CD14-positive monocyte (primary cell): ENCODE measurements around the gene TUBGCP3. TPM values are rescaled to one million over a fixed set of nuclear protein-coding genes. Genes with fewer than 3 reads are reported as not detected.
A peak's percentile ranks its signal among the peaks of the same experiment; 100 is the strongest.

Experiments used
- DNase-seq, 3 donors: peaks; one replicate each; pipeline ENCODE4 v3.0.0-alpha.2; 2011 to 2022
- H2AFZ ChIP-seq: 2 replicates; pipeline ENCODE4 v1.6.0; 2012; ENCODE audit warnings: mild to moderate bottlenecking, low read depth, low read length, inconsistent platforms; ENCODE audit not compliant: insufficient read depth, poor library complexity, severe bottlenecking
- H3K27ac ChIP-seq, 2 donors: 1 replicate in 1 of 2; 2 replicates in 1 of 2; pipeline ENCODE4 v1.5.1; 2012 to 2013; ENCODE audit warnings: low read length in 2 of 2, control low read depth in 1 of 2, inconsistent platforms in 1 of 2, low read depth in 1 of 2, mild to moderate bottlenecking in 1 of 2
- H3K27me3 ChIP-seq, 2 donors: one replicate each; pipeline versions ENCODE4 v1.6.0 to v1.6.1; 2011 to 2013; ENCODE audit warnings: low read length in 2 of 2; ENCODE audit not compliant: control insufficient read depth in 2 of 2, insufficient read depth in 2 of 2
- H3K36me3 ChIP-seq, 2 donors: replicated peaks in 1 of 2; 1 replicate in 1 of 2; 2 replicates in 1 of 2; pipeline versions ENCODE4 v1.5.1 to v1.6.1; 2012 to 2013; ENCODE audit warnings: low read length in 2 of 2, control low read depth in 1 of 2, inconsistent platforms in 1 of 2, mild to moderate bottlenecking in 1 of 2; ENCODE audit not compliant: insufficient read depth in 2 of 2, control insufficient read depth in 1 of 2
- H3K4me1 ChIP-seq, 2 donors: 1 replicate in 1 of 2; 2 replicates in 1 of 2; pipeline versions ENCODE4 v1.5.1 to v1.6.1; 2012 to 2013; ENCODE audit warnings: low read length in 2 of 2, control low read depth in 1 of 2, inconsistent platforms in 1 of 2, mild to moderate bottlenecking in 1 of 2, moderate library complexity in 1 of 2; ENCODE audit not compliant: insufficient read depth in 2 of 2, control insufficient read depth in 1 of 2
- H3K4me2 ChIP-seq: replicated peaks from 2 replicates; pipeline ENCODE3; 2012; ENCODE audit warnings: low read length, moderate library complexity, mild to moderate bottlenecking; ENCODE audit not compliant: poor library complexity, severe bottlenecking; ENCODE audit errors: extremely low read depth
- H3K4me3 ChIP-seq, 3 experiments: fragments of 200-600 bp in 1 of 3; sonication (generic) in 1 of 3; replicated peaks in 1 of 3; 1 replicate in 2 of 3; 2 replicates in 1 of 3; pipeline ENCODE4 v1.5.1; 2011 to 2013; ENCODE audit warnings: low read length in 3 of 3, mild to moderate bottlenecking in 3 of 3, control low read depth in 2 of 3, low read depth in 2 of 3, inconsistent platforms in 1 of 3, moderate library complexity in 1 of 3
- H3K79me2 ChIP-seq: 2 replicates; pipeline ENCODE4 v1.6.0; 2012; ENCODE audit warnings: mild to moderate bottlenecking, control low read depth, inconsistent platforms, low read length, moderate library complexity; ENCODE audit not compliant: insufficient read depth
- H3K9ac ChIP-seq: 2 replicates; pipeline ENCODE4 v1.6.0; 2017; ENCODE audit warnings: low read length, mild to moderate bottlenecking; ENCODE audit not compliant: insufficient read depth, poor library complexity, severe bottlenecking
- H3K9me3 ChIP-seq, 2 donors: replicated peaks in 1 of 2; 1 replicate in 1 of 2; 2 replicates in 1 of 2; pipeline versions ENCODE4 v1.5.1 to v1.6.1; 2012 to 2013; ENCODE audit warnings: low read length in 2 of 2, control low read depth in 1 of 2; ENCODE audit not compliant: control insufficient read depth in 1 of 2, insufficient read depth in 1 of 2
- H4K20me1 ChIP-seq: 2 replicates; pipeline ENCODE4 v1.6.0; 2012; ENCODE audit warnings: mild to moderate bottlenecking, low read length, control low read depth, moderate library complexity; ENCODE audit not compliant: insufficient read depth
- H3K27ac Mint-ChIP-seq, 7 donors: one replicate each; pipeline ENCODE4 v1.8.0; 2020; ENCODE audit warnings: mild to moderate bottlenecking in 7 of 7, mixed read lengths in 7 of 7, moderate library complexity in 6 of 7, inconsistent platforms in 2 of 7
- H3K27me3 Mint-ChIP-seq, 3 donors: one replicate each; pipeline ENCODE4 v1.8.0; 2021 to 2022; ENCODE audit warnings: low read depth in 3 of 3, mild to moderate bottlenecking in 3 of 3, mixed read lengths in 3 of 3, moderate library complexity in 3 of 3, inconsistent platforms in 1 of 3
- H3K36me3 Mint-ChIP-seq, 2 donors: one replicate each; pipeline ENCODE4 v1.8.0; 2020; ENCODE audit warnings: mixed read lengths in 2 of 2, inconsistent platforms in 1 of 2, mild to moderate bottlenecking in 1 of 2
- H3K4me1 Mint-ChIP-seq: one replicate; pipeline ENCODE4 v1.8.0; 2020; ENCODE audit warnings: mild to moderate bottlenecking, mixed read lengths
- H3K4me3 Mint-ChIP-seq, 2 donors: one replicate each; pipeline ENCODE4 v1.8.0; 2020; ENCODE audit warnings: mild to moderate bottlenecking in 2 of 2, mixed read lengths in 2 of 2, moderate library complexity in 1 of 2
- H3K9me3 Mint-ChIP-seq, 7 donors: one replicate each; pipeline ENCODE4 v1.8.0; 2020 to 2022; ENCODE audit warnings: mixed read lengths in 7 of 7, mild to moderate bottlenecking in 6 of 7, moderate library complexity in 6 of 7, inconsistent platforms in 2 of 7
- WGBS: methylation state at CpG from one replicate; pipeline ENCODE4 v1.1.5; 2013; ENCODE audit warnings: missing lambda C conversion rate; ENCODE audit not compliant: insufficient coverage; 5-methylcytosine and 5-hydroxymethylcytosine counted together
- intact Hi-C, 2 donors: fragments of 100-400 bp; cut with micrococcal nuclease; formaldehyde crosslinking; loops; one replicate each; pipeline versions ENCODE4 v1.15.0 to v1.15.1; 2023
- polyA plus RNA-seq, 3 donors: library from polyadenylated mRNA; depleted of rRNA in 1 of 3; unstranded in 2 of 3; stranded (reverse) in 1 of 3; fragments of 300-500 nt in 2 of 3; fragments of >200 nt in 1 of 3; fragmentation: Illumina TruSeq in 2 of 3; gene quantifications; 1 replicate in 2 of 3; 2 replicates in 1 of 3; pipeline ENCODE4 v1.2.3, GENCODE V29; 2012 to 2021
- TF ChIP-seq, protein P1 (sequence below): fragments of 200-600 bp; IDR thresholded peaks from one replicate; pipeline ENCODE4 v1.8.0; 2022; ENCODE audit warnings: antibody characterized with exemption, mild to moderate bottlenecking

TUBGCP3 gene
- polyA plus RNA-seq, 3 donors: 25.4 to 47.1 (median 34.1) TPM

DNA sequence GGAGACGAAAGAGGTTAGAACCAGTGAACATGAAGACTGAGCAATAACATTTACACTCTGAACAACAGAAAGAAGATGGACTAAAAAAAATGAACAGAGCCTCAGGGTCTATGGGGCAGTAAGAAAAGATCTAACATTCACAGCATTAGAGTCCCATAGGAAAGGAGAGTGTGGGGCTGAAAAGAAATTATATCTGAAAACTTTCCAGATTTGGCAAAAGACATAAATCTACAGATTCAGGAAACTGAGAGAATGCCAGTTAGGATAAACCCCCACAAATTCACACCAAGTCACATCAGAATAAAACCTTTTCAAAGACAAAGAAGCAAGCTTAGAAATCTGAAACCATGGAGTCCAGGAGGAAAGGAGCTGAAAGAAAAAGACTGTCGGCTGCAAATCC lies 20.3 kb upstream of the TUBGCP3 start:
- peaks cover 0 to 8% of the 10 kb centered on the region in 2 donors for H3K27me3 ChIP-seq
- H3K9me3 Mint-ChIP-seq: no peaks in the 10 kb centered on the region

DNA sequence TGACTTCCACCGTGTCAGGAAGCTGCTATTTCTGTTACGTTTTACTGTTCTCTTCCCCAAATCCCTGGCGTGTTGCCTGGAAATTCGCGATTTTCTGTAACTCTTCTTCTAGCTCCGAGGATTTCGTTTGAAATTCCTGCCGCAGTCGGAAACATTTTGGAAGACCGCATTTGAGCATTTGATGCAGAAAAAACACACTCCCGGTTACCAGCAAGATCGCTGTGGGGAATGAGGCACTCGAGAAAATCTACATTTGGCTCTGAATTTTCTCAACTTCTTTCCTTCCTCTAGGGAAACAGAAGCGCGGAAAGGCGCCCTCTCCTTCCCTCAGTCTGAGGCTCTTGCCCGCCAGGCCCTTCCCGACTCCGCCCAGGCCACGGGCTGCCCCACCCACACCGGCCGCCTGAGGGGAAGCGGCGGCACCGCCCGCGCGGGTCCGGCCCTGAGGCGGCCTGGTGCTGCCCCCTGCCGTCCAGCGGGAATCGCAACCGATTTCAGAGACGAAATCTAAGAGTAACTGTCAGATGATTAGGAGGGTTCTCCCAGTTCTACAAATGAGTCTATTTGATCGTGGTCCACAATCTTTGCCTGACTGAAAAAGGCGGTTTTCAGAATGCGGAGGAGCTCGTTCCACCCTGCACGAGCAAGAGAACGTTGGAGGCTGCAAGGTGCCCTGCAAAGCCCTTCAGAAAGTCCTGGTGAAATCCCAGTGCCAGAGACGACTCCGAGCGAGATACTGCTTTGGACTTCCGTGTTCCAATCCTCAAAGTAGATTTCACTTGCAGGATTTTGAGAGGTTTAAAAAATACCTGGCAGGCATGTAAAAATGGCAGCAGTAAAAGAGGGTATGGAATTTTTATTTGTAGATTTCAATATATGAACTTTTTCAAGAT lies 18.4 kb upstream of the TUBGCP3 start:
- H3K4me2 ChIP-seq: peak overlapping the region; percentile 86
- TF ChIP-seq, protein P1, sequence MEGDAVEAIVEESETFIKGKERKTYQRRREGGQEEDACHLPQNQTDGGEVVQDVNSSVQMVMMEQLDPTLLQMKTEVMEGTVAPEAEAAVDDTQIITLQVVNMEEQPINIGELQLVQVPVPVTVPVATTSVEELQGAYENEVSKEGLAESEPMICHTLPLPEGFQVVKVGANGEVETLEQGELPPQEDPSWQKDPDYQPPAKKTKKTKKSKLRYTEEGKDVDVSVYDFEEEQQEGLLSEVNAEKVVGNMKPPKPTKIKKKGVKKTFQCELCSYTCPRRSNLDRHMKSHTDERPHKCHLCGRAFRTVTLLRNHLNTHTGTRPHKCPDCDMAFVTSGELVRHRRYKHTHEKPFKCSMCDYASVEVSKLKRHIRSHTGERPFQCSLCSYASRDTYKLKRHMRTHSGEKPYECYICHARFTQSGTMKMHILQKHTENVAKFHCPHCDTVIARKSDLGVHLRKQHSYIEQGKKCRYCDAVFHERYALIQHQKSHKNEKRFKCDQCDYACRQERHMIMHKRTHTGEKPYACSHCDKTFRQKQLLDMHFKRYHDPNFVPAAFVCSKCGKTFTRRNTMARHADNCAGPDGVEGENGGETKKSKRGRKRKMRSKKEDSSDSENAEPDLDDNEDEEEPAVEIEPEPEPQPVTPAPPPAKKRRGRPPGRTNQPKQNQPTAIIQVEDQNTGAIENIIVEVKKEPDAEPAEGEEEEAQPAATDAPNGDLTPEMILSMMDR: peak; percentile 91
- DNase-seq: peak; percentile 81 to 85 (median 83)
- H3K27ac ChIP-seq: no peak overlapping the region
- Mint-ChIP-seq H3K27ac (peak overlapping the region in 4 of 7 donors; percentile 52 to 66 (median 58)), H3K36me3 (no peaks in the 10 kb centered on the region), H3K27me3 (peaks cover 10 to 27% (median 13%) of the 10 kb centered on the region in 3 donors), H3K4me3 (peak overlapping the region; percentile 76 to 87), H3K4me1 (peaks cover 12% of the 10 kb centered on the region), H3K9me3 (no peaks in the 10 kb centered on the region)
- peak overlapping the region; percentile 40 to 77 (median 72) for H3K4me3 ChIP-seq
- H2AFZ ChIP-seq: peak overlapping the region; percentile 90
- H3K36me3 ChIP-seq: no peaks in the 10 kb centered on the region
- intact Hi-C loops: loop anchor here in 1 of 2 donors (10.0 kb wide), 1 partner anchor 92 kb away; no protein-coding TSS in a partner anchor
- H4K20me1 ChIP-seq: no peaks in the 10 kb centered on the region
- peaks cover 6 to 7% of the 10 kb centered on the region in 2 donors for H3K4me1 ChIP-seq
- H3K79me2 ChIP-seq: no peaks in the 10 kb centered on the region
- H3K27me3 ChIP-seq: peaks cover 0 to 8% of the 10 kb centered on the region in 2 donors
- H3K9ac ChIP-seq: peak overlapping the region; percentile 34
- WGBS: 2% methylated on average over 35 of the region's 45 CpGs
- no peaks in the 10 kb centered on the region for H3K9me3 ChIP-seq

More for the DNA sequence above, 20.3 kb upstream of the TUBGCP3 start:
- Mint-ChIP-seq H3K4me1 (peaks cover 12% of the 10 kb centered on the region), H3K27me3 (peaks cover 10 to 34% (median 25%) of the 10 kb centered on the region in 3 donors), H3K27ac (no peak overlapping the region), H3K36me3 (no peaks in the 10 kb centered on the region), H3K4me3 (no peak overlapping the region)
- Histone ChIP-seq H2AFZ (no peak overlapping the region), H3K36me3 (no peaks in the 10 kb centered on the region), H3K4me2 (no peak overlapping the region), H3K4me3 (no peak overlapping the region), H4K20me1 (no peaks in the 10 kb centered on the region), H3K4me1 (peaks cover 6 to 7% of the 10 kb centered on the region in 2 donors), H3K27ac (no peak overlapping the region), H3K79me2 (no peaks in the 10 kb centered on the region), H3K9me3 (no peaks in the 10 kb centered on the region), H3K9ac (no peak overlapping the region)
- 100% methylated on average over 1 of the region's 2 CpGs for WGBS
- no peak for DNase-seq
- intact Hi-C loops: loop anchor here in 1 of 2 donors (10.0 kb wide), 1 partner anchor 93 kb away; no protein-coding TSS in a partner anchor
- TF ChIP-seq, protein P1: no peak
